Activated naive CD8-positive, alpha-beta T cell (primary cell): ENCODE data around the gene GLIPR2.

Source experiments
- H3K27ac Mint-ChIP-seq: one replicate; pipeline ENCODE4 v1.8.0; 2021; ENCODE audit warnings: mixed read lengths
- H3K27me3 Mint-ChIP-seq: one replicate; pipeline ENCODE4 v1.8.0; 2021; ENCODE audit warnings: mixed read lengths
- H3K36me3 Mint-ChIP-seq: one replicate; pipeline ENCODE4 v1.8.0; 2021; ENCODE audit warnings: mixed read lengths
- H3K4me1 Mint-ChIP-seq: one replicate; pipeline ENCODE4 v1.8.0; 2021; ENCODE audit warnings: low read depth, mixed read lengths
- H3K4me3 Mint-ChIP-seq: one replicate; pipeline ENCODE4 v1.8.0; 2021; ENCODE audit warnings: mild to moderate bottlenecking, mixed read lengths
- H3K9me3 Mint-ChIP-seq: one replicate; pipeline ENCODE4 v1.8.0; 2021; ENCODE audit warnings: low read depth, mixed read lengths

The GLIPR2 gene

DNA sequence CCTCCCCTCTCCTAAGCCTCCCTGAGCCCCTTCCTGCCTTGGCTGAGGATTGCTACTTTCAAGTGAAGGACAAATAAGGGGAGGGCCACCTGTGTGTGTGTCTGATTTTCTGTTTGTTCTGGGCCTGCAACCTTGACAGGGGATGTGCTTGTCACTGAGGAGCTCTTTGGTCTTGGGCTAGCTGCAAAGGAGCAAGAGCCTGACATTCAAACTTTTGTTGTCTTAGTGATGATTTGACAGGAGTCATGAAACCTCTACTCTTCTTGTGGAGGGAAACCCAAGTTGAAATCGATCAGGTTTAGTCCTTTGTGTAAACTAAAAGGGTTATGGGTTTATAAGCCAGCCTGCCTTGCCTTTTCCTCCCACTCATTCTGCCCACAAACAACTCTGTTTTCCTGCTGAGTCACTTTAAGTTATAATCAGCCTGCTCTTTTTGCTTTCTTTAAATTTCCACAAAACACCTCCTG, 71.0 kb downstream of the GLIPR2 start:
- peak overlapping the region; percentile 17 for H3K4me3 Mint-ChIP-seq
- H3K36me3 Mint-ChIP-seq, result peaks cover 3% of the 10 kb centered on the region
- H3K27ac Mint-ChIP-seq, result peak overlapping the region; percentile 86
- no peaks in the 10 kb centered on the region for H3K9me3 Mint-ChIP-seq
- H3K27me3 Mint-ChIP-seq, result no peaks in the 10 kb centered on the region
- H3K4me1 Mint-ChIP-seq, result peaks cover 44% of the 10 kb centered on the region

DNA sequence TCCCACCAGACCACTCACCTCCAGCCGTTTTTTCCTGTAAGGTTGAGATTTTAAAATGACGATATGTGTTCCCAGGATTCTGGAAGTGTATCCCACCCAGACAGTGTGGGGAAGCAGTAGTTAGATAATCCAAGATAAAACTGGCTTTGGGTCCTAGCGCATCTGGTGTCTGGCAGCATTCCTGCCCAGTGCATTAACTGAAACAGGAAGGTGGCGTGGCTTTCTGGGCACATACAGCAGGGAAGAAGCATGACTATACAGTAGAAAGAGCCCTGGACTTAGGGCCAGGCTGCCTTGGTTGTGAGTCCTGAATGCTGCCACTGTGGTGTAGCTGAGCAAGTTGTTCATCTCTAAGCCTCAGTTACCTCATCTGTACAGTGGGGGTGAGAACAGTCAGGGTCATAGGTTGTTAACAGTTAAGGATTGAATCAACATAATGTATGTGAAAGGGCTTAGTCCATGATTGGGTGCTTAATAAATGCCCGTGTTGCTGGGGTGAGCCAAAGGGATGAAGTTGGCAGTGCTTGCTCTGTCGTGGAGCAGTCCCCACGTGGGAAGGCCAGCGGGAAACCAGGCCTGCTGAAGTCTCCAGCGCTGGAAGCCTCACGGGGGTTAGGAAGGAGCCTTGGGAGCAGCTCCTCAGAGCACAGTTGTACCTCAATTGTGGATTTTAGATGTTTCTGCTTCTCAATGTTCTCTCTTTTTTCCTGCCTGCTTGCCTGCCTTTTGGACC, 72.2 kb downstream of the GLIPR2 start:
- Mint-ChIP-seq H3K4me3 (no peak overlapping the region), H3K27me3 (no peaks in the 10 kb centered on the region), H3K36me3 (peaks cover 3% of the 10 kb centered on the region), H3K9me3 (no peaks in the 10 kb centered on the region), H3K4me1 (peaks cover 49% of the 10 kb centered on the region), H3K27ac (peak overlapping the region; percentile 77)

DNA sequence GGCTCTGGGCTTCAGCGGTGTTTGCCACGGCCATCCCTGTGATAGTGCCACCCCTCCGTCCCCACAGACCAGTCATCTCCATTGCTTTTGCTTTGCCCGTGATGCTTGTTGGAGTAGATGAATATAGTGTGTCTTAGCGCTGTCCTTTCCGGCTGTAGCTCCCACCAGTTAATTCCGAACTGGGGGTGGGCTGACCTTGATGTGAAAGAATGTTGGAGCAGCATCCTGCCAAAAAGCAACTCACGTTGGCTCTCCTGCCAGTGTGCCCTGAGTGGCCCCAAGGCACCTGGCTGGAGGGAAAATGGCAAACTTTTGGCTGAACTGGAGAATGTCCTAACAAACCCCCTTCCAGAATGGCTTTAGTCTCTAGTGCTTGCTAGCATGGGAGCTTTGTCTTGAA, 74.2 kb downstream of the GLIPR2 start:
- peak overlapping the region; percentile 64 for H3K27ac Mint-ChIP-seq
- no peak overlapping the region for H3K4me3 Mint-ChIP-seq
- H3K9me3 Mint-ChIP-seq, result no peaks in the 10 kb centered on the region
- H3K27me3 Mint-ChIP-seq, result no peaks in the 10 kb centered on the region
- no peaks in the 10 kb centered on the region for H3K36me3 Mint-ChIP-seq
- H3K4me1 Mint-ChIP-seq, result peaks cover 59% of the 10 kb centered on the region

DNA sequence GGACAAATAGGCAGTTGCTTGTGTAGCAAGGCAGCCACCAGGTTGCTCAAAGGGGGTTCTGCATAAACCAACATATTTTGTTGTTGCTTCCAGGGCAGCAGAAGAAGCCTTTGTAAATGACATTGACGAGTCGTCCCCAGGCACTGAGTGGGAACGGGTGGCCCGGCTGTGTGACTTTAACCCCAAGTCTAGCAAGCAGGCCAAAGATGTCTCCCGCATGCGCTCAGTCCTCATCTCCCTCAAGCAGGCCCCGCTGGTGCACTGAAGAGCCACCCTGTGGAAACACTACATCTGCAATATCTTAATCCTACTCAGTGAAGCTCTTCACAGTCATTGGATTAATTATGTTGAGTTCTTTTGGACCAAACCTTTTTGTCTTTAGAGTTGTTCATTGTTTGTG, 75.0 kb downstream of the GLIPR2 start:
- Mint-ChIP-seq H3K4me1 (peaks cover 60% of the 10 kb centered on the region), H3K27ac (no peak overlapping the region), H3K9me3 (no peaks in the 10 kb centered on the region), H3K27me3 (no peaks in the 10 kb centered on the region), H3K36me3 (no peaks in the 10 kb centered on the region), H3K4me3 (no peak overlapping the region)

DNA sequence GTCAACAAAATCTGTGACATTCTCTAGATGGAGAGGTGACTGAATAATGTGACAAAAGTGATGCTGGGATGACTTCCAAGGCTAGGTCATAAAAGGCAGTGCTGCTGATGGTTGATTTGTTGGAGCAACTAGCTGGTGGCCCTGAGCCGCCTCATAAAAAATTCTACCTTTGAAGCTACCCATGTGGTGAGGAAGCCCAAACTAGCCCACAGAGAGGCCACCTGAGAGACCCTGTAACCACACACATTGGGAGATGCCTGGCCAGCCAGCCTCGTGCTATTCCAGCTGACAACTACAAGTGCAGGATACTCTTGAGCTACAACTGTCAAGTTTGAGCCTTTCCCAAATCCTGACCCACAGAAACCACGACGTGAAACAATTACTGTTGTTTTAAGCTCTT, 76.9 kb downstream of the GLIPR2 start:
- Mint-ChIP-seq H3K27ac (peak overlapping the region; percentile 54), H3K4me3 (no peak overlapping the region), H3K36me3 (no peaks in the 10 kb centered on the region), H3K9me3 (no peaks in the 10 kb centered on the region), H3K4me1 (peaks cover 56% of the 10 kb centered on the region), H3K27me3 (no peaks in the 10 kb centered on the region)
